Heart left ventricle (tissue), 16 donors: ENCODE results near the gene LRMDA. TPM values are rescaled to one million over a fixed set of nuclear protein-coding genes. Genes with fewer than 3 reads are reported as not detected.

Experiments used
- ATAC-seq, 4 donors: fragments of 200-7000 bp; cut with Tn5 transposase; one replicate each; pipeline ENCODE4 v1.9.1; 2020 to 2022; ENCODE audit warnings: moderate library complexity in 4 of 4, mild to moderate bottlenecking in 3 of 4, moderate number of reproducible peaks in 1 of 4
- DNase-seq, 5 donors: peaks; one replicate each; pipeline ENCODE4 v3.0.0-alpha.2; 2020
- H3K27ac ChIP-seq, 12 donors: fragments of 200-600 bp; sonication (generic) in 4 of 12; one replicate each; pipeline versions ENCODE4 v1.5.0 to v1.8.0; 2016 to 2022; ENCODE audit warnings: mild to moderate bottlenecking in 2 of 12
- H3K27me3 ChIP-seq, 9 donors: fragments of 200-600 bp; sonication (generic) in 2 of 9; one replicate each; pipeline versions ENCODE4 v1.5.1 to v1.8.0; 2016 to 2022; ENCODE audit warnings: mild to moderate bottlenecking in 3 of 9
- H3K36me3 ChIP-seq, 9 donors: fragments of 200-600 bp; sonication (generic) in 2 of 9; one replicate each; pipeline versions ENCODE4 v1.5.0 to v1.8.0; 2018 to 2022; ENCODE audit warnings: mild to moderate bottlenecking in 2 of 9
- H3K4me1 ChIP-seq, 12 donors: fragments of 200-600 bp; sonication (generic) in 4 of 12; one replicate each; pipeline versions ENCODE4 v1.5.0 to v1.8.0; 2016 to 2022; ENCODE audit warnings: mild to moderate bottlenecking in 3 of 12
- H3K4me3 ChIP-seq, 12 donors: fragments of 200-600 bp; sonication (generic) in 4 of 12; one replicate each; pipeline versions ENCODE4 v1.5.0 to v1.8.0; 2017 to 2022; ENCODE audit warnings: mild to moderate bottlenecking in 9 of 12, moderate library complexity in 4 of 12
- H3K9me3 ChIP-seq, 12 donors: fragments of 200-600 bp; sonication (generic) in 4 of 12; one replicate each; pipeline versions ENCODE4 v1.5.0 to v1.8.0; 2016 to 2022; ENCODE audit warnings: mild to moderate bottlenecking in 1 of 12
- POLR2A ChIP-seq, 2 donors: fragments of 450-650 bp; IDR thresholded peaks; one replicate each; pipeline ENCODE4 v1.6.1; 2017; ENCODE audit warnings: antibody characterized with exemption in 2 of 2, mild to moderate bottlenecking in 2 of 2, moderate library complexity in 2 of 2
- WGBS, 4 donors: extraction: QIAGEN DNeasy Blood & Tissue Kit in 2 of 4; methylation state at CpG; one replicate each; pipeline versions ENCODE4 v1.1.5 to v1.1.7; 2013 to 2018; 5-methylcytosine and 5-hydroxymethylcytosine counted together
- intact Hi-C, 10 donors: fragments of 100-400 bp; cut with DNase I; formaldehyde crosslinking; loops; one replicate each; pipeline versions ENCODE4 v1.11.1 to v1.14.2; 2022
- polyA plus RNA-seq, 2 donors: library from polyadenylated mRNA; stranded (reverse); fragments of 200-250 nt; gene quantifications; one replicate each; pipeline ENCODE4 v1.2.3, GENCODE V29; 2013
- total RNA-seq, 9 donors: library from RNA; depleted of rRNA in 2 of 9; stranded (reverse); fragments of >200 nt in 2 of 9; fragmentation: NEBNext Ultra II Directional in 3 of 9; extraction: Animal tissue kit (Norgen Biotek cat#: 25700) in 3 of 9; gene quantifications; one replicate each; pipeline versions ENCODE4 v1.1.0 to v1.2.4, GENCODE V29; 2016 to 2023
- TF ChIP-seq, protein P1 (sequence below), 12 donors: fragments of 200-600 bp; sonication (generic) in 4 of 12; IDR thresholded peaks; one replicate each; pipeline versions ENCODE4 v1.5.0 to v1.8.0; 2018 to 2022; ENCODE audit warnings: antibody characterized with exemption in 12 of 12, mild to moderate bottlenecking in 5 of 12
- donor health status: ischemic (EF 13 %, LVEDD 7.1; RV severe dilation, severe dysfunction).
- donor health status: healthy with polysubstance abuse.
- donor health status: DM: no; HTN: yes; CAD: no.
- donor health status: DM: no; HTN: no; CAD: no.
- donor health status: ischemic (EF 25% LVEDD 6.9; RV normal size, moderate dysfunction).
- donor health status: ischemic (EF 25% LVEDD 5.7; RV mildly dilated, moderate dysfunction).
- donor health status: healthy.
- donor health status: DM: yes; HTN: yes; CAD: no.
- donor health status: ischemic (EF 35%, LVEDD 5.7; RV mildly dilated, moderate dysfunction).
- donor health status: nonischemic (EF 11% LVEDD 7.7; RV severe dilation, severe dysfunction).
- donor health status: DM: yes; HTN: yes; CAD: no.
- donor health status: PGD.
- donor health status: ischemic (EF 29% LVEDD 5.4; RV normal size, mild dysfunction).
- donor health status: nonischemic (EF 23%, LVEDD 6.1; RV moderate dilation, normal function).

The LRMDA gene
- total and polyA plus RNA-seq, 11 donors, result 2.4 to 34.4 (median 14.9) TPM

DNA sequence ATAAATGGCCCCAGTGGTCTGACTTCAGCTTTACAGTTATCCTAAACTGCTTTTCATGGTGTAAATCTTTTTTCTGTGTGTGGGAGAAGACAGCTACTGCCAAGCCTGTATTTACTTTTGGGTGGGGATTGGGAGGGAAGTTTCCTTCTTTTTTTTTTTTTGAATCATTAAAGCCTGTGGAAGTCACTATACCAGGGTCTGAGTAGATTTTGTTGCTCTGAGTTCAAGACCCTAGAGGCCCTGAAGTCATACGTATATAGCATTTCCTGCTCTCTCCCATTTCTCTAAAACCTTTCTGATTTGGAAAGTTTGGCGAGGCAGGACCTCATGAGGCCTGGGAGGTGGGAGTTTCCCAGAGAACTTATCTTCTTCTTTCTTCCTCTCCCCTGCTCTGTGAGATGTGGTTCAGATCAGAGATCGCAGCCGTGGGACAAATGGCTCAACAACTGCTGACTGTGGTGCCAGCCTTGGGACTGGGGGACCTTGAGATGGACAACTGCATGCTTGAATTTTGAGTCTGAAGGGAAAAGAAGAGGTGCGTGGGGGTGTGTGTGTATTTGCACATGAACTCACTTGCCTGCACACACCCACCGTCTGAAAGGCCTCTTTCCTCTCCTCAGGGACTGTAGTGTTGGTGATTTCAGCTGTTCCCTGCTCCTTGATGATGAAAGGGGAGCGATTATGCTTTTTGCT, 18.1 kb downstream of the LRMDA start:
- peaks cover 0 to 21% (median 7%) of the 10 kb centered on the region in 12 donors for H3K9me3 ChIP-seq
- no peak for DNase-seq
- H3K4me3 ChIP-seq, result no peak overlapping the region
- peaks cover 0 to 5% (median 0%) of the 10 kb centered on the region in 9 donors for H3K36me3 ChIP-seq
- TF ChIP-seq, protein P1, sequence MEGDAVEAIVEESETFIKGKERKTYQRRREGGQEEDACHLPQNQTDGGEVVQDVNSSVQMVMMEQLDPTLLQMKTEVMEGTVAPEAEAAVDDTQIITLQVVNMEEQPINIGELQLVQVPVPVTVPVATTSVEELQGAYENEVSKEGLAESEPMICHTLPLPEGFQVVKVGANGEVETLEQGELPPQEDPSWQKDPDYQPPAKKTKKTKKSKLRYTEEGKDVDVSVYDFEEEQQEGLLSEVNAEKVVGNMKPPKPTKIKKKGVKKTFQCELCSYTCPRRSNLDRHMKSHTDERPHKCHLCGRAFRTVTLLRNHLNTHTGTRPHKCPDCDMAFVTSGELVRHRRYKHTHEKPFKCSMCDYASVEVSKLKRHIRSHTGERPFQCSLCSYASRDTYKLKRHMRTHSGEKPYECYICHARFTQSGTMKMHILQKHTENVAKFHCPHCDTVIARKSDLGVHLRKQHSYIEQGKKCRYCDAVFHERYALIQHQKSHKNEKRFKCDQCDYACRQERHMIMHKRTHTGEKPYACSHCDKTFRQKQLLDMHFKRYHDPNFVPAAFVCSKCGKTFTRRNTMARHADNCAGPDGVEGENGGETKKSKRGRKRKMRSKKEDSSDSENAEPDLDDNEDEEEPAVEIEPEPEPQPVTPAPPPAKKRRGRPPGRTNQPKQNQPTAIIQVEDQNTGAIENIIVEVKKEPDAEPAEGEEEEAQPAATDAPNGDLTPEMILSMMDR (IDR thresholded peaks at IDR 0.05), result no peak
- no peak for TF ChIP-seq POLR2A (IDR thresholded peaks at IDR 0.05)
- peaks cover 0 to 29% (median 20%) of the 10 kb centered on the region in 12 donors for H3K4me1 ChIP-seq
- ATAC-seq, result peak; percentile 26 to 78 (median 50)
- H3K27ac ChIP-seq, result peak overlapping the region in 9 of 12 donors; percentile 3 to 45 (median 34)
- H3K27me3 ChIP-seq, result no peaks in the 10 kb centered on the region
- WGBS, 4 donors, result 37 to 49% (median 40%) methylated on average over 7 of the region's 7 CpGs
- intact Hi-C loops, result no loop called here

DNA sequence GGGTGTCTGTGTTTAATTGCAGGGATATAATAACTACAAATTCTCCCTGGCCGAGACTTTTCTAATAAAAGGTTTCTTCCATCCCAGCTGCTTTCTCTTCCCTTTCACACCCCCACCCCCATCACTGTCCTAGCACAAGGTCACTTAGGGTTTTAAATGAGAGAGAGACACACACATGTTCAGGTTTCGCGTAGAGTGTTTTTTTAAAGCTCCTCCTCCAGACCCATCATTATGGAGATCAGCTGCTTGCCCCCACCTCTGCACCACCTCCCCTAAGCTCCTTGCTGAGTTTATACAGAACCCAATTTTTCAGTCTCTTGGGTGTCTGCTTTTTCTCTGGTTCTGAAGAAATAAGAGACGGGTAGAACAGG, 18.6 kb downstream of the LRMDA start:
- Histone ChIP-seq H3K27ac (peak overlapping the region in 8 of 12 donors; percentile 3 to 45 (median 34)), H3K27me3 (no peaks in the 10 kb centered on the region), H3K36me3 (no peaks in the 10 kb centered on the region), H3K4me1 (peaks cover 0 to 29% (median 20%) of the 10 kb centered on the region in 12 donors), H3K9me3 (peaks cover 0 to 16% (median 2%) of the 10 kb centered on the region in 12 donors), H3K4me3 (no peak overlapping the region)
- intact Hi-C loops, result no loop called here
- DNase-seq, result no peak
- TF ChIP-seq, protein P1 (IDR thresholded peaks at IDR 0.05), result no peak
- no peak for TF ChIP-seq POLR2A (IDR thresholded peaks at IDR 0.05)
- peak in 1 of 4 donors; percentile 28 for ATAC-seq
- WGBS, 4 donors, result 39 to 51% (median 40%) methylated on average over 4 of the region's 4 CpGs

DNA sequence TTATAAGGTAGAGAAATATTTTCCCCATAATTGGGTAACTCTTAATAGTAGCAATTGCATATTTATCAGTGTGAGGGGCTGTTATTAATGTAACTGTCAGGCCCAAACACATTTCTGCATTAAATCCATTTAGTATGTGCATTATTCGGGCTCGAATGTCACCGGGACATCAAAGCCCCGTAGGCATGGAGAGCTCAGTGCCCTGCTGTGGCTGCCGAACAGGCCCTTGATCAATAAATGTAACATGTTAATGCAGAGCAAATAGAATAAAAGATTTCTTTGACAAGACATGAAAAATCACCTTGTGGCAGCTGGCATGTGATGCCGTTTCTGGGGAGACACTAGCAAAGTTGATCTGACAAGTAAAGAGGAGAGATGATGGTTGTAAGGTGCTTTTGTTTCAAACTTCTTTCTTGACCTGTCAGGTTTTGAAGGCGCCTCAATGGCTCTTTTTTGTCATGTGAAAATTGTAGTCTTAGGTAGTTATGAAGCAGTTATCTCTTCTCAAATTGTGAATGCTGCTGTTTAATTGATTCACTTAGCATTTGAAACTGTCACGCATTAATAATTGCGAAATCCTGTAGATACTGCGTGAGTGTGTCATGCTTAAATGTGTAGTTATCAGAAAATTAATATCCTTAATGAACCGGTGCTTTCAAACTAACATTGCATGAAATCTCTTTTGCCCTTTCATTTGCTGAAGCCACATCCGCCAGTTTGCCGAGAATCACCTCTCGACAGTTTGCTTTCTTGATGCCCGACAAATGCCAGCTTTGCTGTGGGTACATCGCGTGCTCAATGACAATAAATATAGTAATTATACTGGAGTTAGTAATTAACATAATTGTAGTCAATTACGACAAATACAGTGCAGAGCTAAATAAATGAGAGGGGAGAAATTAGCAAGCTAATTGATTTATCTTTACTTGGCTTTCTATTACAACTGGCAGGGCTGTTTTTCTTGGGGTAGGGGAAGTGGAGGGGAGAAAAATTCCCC, 19.5 kb downstream of the LRMDA start:
- TF ChIP-seq, protein P1 (IDR thresholded peaks at IDR 0.05), result no peak
- no peak for TF ChIP-seq POLR2A (IDR thresholded peaks at IDR 0.05)
- no peak overlapping the region for H3K4me3 ChIP-seq
- no peaks in the 10 kb centered on the region for H3K36me3 ChIP-seq
- ATAC-seq (no peak), DNase-seq (no peak)
- intact Hi-C loops, result no loop called here
- WGBS, 4 donors, result 86 to 88% (median 87%) methylated on average over 18 of the region's 18 CpGs
- peak overlapping the region in 2 of 12 donors; percentile 41 to 45 for H3K27ac ChIP-seq
- peaks cover 0 to 29% (median 20%) of the 10 kb centered on the region in 12 donors for H3K4me1 ChIP-seq
- peaks cover 0 to 8% (median 0%) of the 10 kb centered on the region in 12 donors for H3K9me3 ChIP-seq
- no peaks in the 10 kb centered on the region for H3K27me3 ChIP-seq

DNA sequence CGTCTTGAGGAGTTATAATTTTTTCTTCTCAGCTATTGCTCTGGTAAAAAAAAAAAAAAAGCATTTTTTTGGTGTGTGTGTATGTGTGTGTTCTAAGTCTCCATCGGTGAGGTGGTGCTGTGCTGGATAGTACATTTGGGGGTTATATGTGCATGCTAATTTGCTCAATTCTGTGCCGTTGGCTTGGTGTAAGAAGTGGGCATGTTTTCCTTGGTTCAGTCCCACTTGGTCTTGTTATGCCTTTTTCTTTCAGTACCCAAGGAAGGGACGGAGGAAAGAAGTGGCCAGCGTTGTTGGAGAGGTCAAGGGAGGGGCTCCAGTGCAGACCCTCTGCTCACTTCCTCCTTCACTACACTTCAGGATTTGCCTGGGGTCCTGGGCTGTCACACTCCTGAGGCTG, 20.4 kb downstream of the LRMDA start:
- peaks cover 0 to under 1% (median 0%) of the 10 kb centered on the region in 12 donors for H3K9me3 ChIP-seq
- TF ChIP-seq POLR2A (IDR thresholded peaks at IDR 0.05), result no peak
- TF ChIP-seq, protein P1 (IDR thresholded peaks at IDR 0.05), result no peak
- no peaks in the 10 kb centered on the region for H3K36me3 ChIP-seq
- H3K27me3 ChIP-seq, result no peaks in the 10 kb centered on the region
- H3K27ac ChIP-seq, result no peak overlapping the region
- H3K4me3 ChIP-seq, result peak overlapping the region in 1 of 12 donors; percentile 7
- intact Hi-C loops, result no loop called here
- ATAC-seq (no peak), DNase-seq (no peak)
- H3K4me1 ChIP-seq, result peaks cover 0 to 29% (median 20%) of the 10 kb centered on the region in 12 donors
- WGBS, 4 donors, result 62 to 78% (median 74%) methylated on average over 5 of the region's 5 CpGs
